Measurements from ENCODE around the gene RGS21.
"Not testable (repeated sequence)": the region's sequence is repeated elsewhere in the genome, so short reads cannot be mapped to it uniquely, and the experiment has no call there.

Gene RGS21

DNA sequence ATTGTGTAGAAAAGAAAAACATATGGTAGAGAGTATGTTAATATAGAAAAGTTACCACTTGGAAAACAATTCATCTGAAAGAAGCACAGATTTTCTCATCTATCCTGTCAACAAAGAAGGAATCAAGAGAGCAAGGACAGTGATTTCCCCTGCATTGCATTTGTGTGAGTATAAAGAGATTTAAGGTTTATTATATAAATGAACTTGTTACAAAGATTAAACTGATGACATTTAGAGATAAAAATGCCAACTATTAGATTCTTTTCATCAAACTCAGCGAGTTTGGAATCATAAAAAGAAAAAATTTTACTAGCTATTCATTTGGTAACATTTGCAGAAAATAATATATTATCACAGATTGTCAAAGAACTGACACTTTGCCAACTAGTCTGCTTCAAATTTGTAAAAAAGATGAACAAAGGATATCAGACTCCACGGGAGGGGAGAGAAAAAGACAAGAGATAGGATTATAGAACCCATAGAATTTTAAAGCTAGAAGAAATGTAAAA, at the start of gene RGS21:
Gene RGS21, plus strand, starts transcription at position 51 of the 509 bp plus-strand sequence. CDS start 26,045 bp downstream, outside the sequence.
- DNase-seq = no peak

DNA sequence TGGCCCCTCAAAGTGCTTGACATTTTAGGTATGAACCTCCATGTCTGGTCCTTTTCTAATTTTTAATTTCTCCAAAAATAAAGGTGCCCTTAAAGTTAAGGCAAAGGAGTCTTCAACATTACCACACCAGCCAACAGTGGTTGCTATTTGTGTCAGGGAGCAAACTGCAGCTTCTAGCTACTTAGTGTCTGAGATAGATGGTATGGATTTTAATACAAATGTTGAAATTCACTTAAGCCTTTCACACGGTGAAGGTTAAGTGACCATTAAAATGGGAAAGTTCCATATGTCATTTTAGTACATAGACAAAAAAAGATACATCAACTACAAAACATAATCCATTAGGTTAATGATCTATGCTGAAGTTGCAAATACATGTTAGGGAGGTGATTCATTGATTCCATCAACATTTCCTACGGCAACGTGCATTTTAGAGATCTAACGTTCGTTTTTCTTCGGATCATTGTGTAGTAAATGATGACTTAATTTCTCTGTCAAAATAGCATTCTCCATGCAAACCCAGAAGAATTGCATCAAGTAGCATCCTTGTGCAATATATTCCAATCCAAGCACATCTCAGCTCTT, 48.2 kb upstream of the RGS21 start:
- no peak for DNase-seq

GRCh38 chr1:192270398-192270797, 46.4 kb upstream of the RGS21 start:
- no peak for DNase-seq

DNA sequence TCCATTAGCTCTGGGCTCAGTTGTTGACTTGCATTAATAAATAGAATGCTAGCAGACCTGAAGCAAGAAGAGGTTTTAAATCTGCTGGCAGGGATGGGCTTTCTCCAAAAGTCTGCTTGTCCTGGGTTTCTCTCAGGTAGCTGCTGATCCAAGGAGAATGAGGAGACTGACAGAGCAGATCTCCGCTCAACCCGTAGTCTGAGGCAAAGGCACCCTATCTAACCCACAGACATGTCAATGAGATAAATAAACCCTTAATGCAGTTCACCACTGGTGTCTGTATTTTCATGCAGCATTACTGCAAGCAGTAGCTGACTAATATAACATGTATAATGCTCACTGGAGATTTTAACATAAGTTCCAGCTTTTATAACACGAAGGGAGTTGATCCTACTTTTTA, 44.1 kb upstream of the RGS21 start:
- DNase-seq = no peak

DNA sequence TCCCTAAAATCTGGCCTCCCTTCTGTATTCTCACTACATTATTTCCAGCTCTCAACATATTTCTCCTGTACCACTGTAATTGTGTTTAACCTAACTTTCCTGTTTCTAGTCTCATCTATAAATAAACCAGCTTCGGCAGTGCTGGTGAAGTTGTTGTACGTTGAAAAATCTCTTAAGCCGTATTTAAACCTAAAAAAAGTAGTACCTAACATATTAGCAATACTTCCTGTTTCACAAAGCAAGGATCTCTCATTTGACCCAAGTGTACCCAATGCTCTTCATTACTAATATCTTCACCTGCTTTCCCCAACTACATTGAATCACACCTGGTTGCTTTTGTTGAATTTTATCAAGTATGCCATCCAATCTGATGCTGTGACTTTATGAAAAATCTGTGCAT, 42.2 kb upstream of the RGS21 start:
- DNase-seq = no peak

GRCh38 chr1:192277635-192278034, 39.2 kb upstream of the RGS21 start:
- DNase-seq = no peak

- no peak for DNase-seq
Observed at GRCh38 chr1:192284927-192285326, 31.9 kb upstream of the RGS21 start.

DNA sequence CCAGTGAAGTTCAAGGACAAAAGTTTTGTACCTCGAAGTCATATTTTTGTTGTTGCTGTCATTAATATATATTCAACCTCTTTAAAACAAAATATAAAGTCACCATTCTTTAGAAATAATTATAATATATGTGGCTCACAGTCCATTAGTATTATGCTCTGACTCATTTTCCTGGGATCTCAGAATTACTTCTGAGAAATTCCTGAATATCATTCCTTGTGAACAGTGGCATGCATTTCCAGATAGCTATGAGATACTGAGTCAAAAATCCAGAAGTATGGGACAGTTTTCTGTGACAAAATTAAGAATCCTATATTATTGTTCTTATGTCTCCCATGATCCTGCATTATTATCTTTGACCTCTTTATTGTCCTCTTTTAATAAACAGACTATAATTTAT, 13.8 kb upstream of the RGS21 start:
- DNase-seq = no peak

GRCh38 chr1:192308314-192308713, 8.5 kb upstream of the RGS21 start:
- not testable (repeated sequence) for DNase-seq

DNA sequence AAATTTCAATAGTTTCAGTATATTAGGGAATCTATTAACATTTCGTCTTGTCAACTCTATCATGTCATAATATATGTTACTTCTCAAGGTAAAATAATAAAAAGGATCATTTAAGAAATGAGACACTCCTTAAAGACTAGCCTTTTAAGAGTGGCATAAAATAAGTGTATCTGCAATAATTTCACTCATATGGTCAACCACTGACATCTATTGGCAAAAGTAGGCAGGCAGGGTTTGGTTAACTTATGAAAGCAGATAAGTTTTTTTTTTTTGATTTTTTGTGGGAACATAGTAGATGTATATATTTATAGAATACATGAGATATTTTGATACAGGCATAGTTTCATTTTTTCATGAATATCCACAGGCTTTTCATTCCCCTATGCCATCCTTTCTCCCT, 5.5 kb upstream of the RGS21 start:
- no peak for DNase-seq

- no peak for DNase-seq
Observed at GRCh38 chr1:192327997-192328396, 11.2 kb downstream of the RGS21 start.

- DNase-seq = no peak
Observed at GRCh38 chr1:192342842-192343241, 26.1 kb downstream of the RGS21 start.

GRCh38 chr1:192343344-192343743, 26.6 kb downstream of the RGS21 start:
- DNase-seq = no peak

DNA sequence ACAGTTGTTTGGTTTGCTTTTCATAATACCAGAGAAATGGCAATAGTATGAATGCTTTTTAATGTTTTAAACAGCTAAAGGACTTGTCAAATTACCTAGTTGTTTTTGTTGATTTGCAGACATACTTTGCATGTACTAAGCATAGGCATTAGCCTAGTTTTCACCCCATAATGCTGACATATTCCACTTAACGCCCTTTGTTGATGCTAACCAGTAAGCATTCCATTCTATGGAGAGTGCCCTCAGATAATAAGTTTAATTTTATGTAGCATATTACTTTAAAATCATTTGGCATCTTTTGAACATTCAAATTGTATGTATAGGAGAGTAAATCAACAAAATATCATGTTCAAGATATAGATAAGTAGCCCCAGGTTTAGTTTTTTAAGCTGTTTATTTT, 32.5 kb downstream of the RGS21 start:
- DNase-seq = no peak

DNA sequence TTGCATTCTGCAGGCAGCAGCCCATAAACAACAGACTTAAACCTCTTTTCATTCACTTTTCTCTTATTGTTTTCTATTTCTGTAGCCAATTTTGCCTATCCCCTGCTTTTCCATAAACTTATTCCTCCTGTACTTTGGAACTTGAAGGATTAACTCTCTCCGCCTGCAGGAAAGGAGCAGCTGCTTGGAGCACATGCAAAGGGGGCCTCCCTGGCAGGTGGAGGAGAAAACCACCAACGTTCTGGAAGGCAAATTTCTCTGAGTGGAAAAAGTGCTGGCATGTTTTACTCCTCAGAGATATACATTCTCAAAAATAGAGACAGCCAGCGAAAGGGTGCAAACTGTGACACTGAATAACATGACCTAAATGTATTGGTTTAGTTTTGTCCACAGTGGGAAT, 33.6 kb downstream of the RGS21 start:
- DNase-seq = no peak

GRCh38 chr1:192351550-192351949, 34.8 kb downstream of the RGS21 start:
- no peak for DNase-seq

GRCh38 chr1:192357924-192358323, 41.1 kb downstream of the RGS21 start:
- no peak for DNase-seq

DNA sequence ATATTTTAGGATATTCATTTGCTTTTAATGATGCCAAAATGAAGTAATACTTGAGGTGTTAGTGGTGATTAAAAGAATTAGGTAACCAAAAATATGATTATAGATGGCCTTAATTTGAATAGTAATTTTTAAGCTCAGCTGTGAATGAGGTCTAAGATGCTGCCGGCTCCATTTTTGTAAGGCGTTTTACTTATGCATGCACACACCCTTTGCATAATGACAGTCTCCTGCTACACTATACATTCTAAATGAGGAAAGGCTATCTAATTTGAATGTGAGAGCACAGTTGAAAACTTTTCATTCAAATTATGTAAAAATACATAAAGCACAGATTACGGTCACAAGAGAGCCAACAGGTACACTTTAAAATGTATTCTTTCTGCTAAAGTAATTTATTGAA, 41.6 kb downstream of the RGS21 start:
- no peak for DNase-seq

GRCh38 chr1:192358822-192359221, 42.0 kb downstream of the RGS21 start:
- no peak for DNase-seq

GRCh38 chr1:192363177-192363576, 46.4 kb downstream of the RGS21 start:
- no peak for DNase-seq

DNA sequence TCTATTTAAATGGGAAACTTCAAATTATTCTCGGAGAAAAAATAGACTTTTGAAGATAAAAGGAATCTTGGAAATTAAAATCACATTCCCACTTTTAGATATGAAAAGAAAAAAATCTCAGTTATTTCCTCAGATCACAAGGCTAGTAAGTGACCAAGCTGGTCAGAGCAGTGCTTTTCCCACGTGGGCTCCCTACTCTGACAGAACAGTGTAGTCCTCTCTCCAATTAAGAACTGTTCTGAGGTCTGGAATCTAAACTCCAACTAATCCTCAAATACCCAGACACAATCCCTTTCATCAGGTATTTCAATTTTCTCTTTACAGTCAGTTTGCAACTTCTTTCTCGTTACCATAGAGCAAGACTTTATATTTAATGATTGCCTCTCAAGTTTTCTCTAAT, 50.6 kb downstream of the RGS21 start:
- no peak for DNase-seq

DNA sequence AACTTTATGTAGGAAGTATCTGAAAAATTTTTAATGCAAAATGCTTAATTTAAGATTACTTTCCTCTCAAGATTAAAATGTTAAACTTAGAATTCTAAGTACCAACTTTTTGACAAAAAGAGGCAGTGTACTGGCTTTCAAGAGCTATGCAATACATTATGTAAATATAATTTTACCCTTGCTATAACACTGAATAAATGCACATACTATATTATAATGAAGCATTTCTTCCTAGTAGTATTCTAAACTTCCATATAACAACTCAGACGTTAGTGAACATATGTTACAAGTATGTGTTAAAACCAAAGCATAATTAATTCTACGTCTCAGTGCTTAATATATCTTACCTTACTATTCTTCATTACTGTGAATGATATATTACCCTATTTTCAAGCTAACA, 58.5 kb downstream of the RGS21 start:
- DNase-seq = no peak

DNA sequence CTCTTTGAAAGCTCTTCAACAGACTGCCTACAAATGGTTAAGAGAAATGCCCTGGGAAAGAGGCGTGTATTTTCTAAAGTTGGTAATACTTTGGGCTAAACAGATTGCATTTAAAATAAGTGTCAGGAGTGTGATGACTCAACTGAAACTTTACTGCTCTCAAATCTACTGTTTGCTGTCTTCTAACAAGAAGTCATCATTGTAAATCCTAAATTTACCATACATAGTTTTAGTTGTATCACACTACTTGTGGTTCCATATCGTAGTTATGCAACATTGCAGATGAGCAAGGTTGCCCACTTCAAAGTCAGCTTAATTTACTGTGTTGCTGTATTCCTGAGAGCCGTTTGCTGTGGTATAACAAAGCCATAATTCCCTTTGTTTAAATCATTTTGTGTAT, 59.6 kb downstream of the RGS21 start:
- no peak for DNase-seq

GRCh38 chr1:192378276-192378675, 61.5 kb downstream of the RGS21 start:
- DNase-seq = no peak

- no peak for DNase-seq
Observed at GRCh38 chr1:192378878-192379277, 62.1 kb downstream of the RGS21 start.

- DNase-seq = no peak
Observed at GRCh38 chr1:192379554-192379953, 62.8 kb downstream of the RGS21 start.

Measured in stimulated activated naive CD4-positive, alpha-beta T cell (primary cell).